ENCODE data around the gene MYOM3.

DNA sequence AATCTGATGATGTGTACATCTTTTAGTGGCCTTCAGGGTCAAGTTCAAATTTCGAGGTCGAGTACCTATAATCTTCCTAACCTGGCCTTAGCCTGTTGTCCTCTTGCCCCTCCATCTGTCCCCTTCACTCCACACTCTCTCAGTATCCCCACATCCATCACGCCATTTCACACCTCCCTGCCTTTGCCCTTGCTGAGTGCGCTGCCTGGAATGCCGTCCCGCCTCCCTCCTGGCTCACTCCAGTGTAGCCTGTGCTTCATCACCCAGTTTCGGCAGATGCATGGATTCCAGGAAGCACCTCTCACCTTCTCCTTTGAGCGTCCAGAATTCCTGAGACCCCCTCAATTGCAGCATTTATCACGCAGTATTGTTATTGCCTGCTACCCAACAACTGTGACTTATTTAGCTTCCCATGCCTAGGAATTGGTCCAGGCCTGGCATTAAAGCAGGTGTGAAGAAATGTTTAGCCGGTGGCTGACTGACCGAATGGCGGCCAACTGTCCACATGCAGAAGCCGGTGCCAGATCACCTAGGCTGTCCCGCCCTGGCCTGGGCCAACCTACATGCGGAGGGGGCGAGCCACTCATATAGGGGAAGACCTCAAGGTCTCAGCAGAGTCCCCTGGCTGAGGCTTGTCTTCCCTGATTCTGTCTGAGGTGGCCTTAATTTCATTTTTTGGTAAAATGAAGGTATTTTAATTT, 34.5 kb downstream of the MYOM3 start:
- TF ChIP-seq, protein P1, sequence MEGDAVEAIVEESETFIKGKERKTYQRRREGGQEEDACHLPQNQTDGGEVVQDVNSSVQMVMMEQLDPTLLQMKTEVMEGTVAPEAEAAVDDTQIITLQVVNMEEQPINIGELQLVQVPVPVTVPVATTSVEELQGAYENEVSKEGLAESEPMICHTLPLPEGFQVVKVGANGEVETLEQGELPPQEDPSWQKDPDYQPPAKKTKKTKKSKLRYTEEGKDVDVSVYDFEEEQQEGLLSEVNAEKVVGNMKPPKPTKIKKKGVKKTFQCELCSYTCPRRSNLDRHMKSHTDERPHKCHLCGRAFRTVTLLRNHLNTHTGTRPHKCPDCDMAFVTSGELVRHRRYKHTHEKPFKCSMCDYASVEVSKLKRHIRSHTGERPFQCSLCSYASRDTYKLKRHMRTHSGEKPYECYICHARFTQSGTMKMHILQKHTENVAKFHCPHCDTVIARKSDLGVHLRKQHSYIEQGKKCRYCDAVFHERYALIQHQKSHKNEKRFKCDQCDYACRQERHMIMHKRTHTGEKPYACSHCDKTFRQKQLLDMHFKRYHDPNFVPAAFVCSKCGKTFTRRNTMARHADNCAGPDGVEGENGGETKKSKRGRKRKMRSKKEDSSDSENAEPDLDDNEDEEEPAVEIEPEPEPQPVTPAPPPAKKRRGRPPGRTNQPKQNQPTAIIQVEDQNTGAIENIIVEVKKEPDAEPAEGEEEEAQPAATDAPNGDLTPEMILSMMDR (IDR thresholded peaks at IDR 0.05; ENCODE audit: poor library complexity), result no peak
- TF ChIP-seq EZH2 (IDR thresholded peaks at IDR 0.05; ENCODE audit: borderline replicate concordance), result no peak
